Activated T-cell treated with anti-CD3 and anti-CD28 coated beads, Interleukin-2, amount 50 U/mL, for 72 hours (primary cell): ENCODE results near the gene CLCN1. TPM values are rescaled to one million over a fixed set of nuclear protein-coding genes. Genes with fewer than 3 reads are reported as not detected.
A peak's percentile ranks its signal among the peaks of the same experiment; 100 is the strongest.

Source experiments
- ATAC-seq, 2 donors: fragments of 150-1000 bp; cut with Tn5 transposase; replicated peaks in 1 of 2; 2 replicates each; pipeline ENCODE4 v1.10.0; 2021; ENCODE audit warnings: moderate library complexity in 2 of 2, mild to moderate bottlenecking in 1 of 2
- DNase-seq, 2 donors: peaks; one replicate each; pipeline ENCODE4 v3.0.0; 2021 to 2022; ENCODE audit warnings: mixed read lengths in 1 of 2
- H3K27ac Mint-ChIP-seq: one replicate; pipeline ENCODE4 v1.8.0; 2022; ENCODE audit warnings: mild to moderate bottlenecking, moderate library complexity, mixed read lengths
- H3K27me3 Mint-ChIP-seq: one replicate; pipeline ENCODE4 v1.8.0; 2022; ENCODE audit warnings: low read depth, mixed read lengths
- H3K36me3 Mint-ChIP-seq, 2 donors: one replicate each; pipeline ENCODE4 v1.8.0; 2022; ENCODE audit warnings: mixed read lengths in 2 of 2, mild to moderate bottlenecking in 1 of 2; ENCODE audit not compliant: insufficient read depth in 2 of 2
- H3K4me1 Mint-ChIP-seq: one replicate; pipeline ENCODE4 v1.8.0; 2022; ENCODE audit warnings: low read depth, mixed read lengths
- H3K4me3 Mint-ChIP-seq, 2 donors: one replicate each; pipeline ENCODE4 v1.8.0; 2022; ENCODE audit warnings: mild to moderate bottlenecking in 2 of 2, mixed read lengths in 2 of 2, moderate library complexity in 2 of 2
- H3K9me3 Mint-ChIP-seq, 2 donors: one replicate each; pipeline ENCODE4 v1.8.0; 2022; ENCODE audit warnings: mixed read lengths in 2 of 2
- total RNA-seq, 2 donors: library from RNA; stranded (reverse); gene quantifications; one replicate each; pipeline ENCODE4 v1.2.3, GENCODE V29; 2022

The CLCN1 gene
- total RNA-seq, 2 donors from 2014 or later: 0.09 TPM; not detected in 1

DNA sequence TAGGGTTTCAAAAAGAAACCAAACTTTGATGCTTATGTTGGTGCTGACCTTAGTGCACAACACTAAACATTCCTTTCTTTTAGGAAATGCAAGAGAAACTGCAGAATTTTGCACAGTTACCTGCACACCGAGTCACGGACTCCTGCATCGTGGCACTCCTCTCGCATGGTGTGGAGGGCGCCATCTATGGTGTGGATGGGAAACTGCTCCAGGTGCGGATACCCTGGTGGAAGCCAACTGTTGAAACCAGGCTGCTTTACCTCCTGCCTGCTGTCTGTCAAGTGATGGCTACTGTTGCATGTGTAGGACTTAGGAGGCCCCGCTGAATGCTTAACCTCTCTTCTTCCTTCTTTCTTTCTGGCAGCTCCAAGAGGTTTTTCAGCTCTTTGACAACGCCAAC is 16.1 kb upstream of the CLCN1 start:
- H3K4me1 Mint-ChIP-seq: peaks cover 42% of the 10 kb centered on the region
- H3K9me3 Mint-ChIP-seq: no peaks in the 10 kb centered on the region
- H3K4me3 Mint-ChIP-seq: no peak overlapping the region
- H3K27ac Mint-ChIP-seq: peak overlapping the region; percentile 58
- peak; percentile 56 to 64 for DNase-seq
- peak; percentile 85 to 87 for ATAC-seq
- H3K36me3 Mint-ChIP-seq: peaks cover 21 to 62% of the 10 kb centered on the region in 2 donors
- H3K27me3 Mint-ChIP-seq: no peaks in the 10 kb centered on the region

DNA sequence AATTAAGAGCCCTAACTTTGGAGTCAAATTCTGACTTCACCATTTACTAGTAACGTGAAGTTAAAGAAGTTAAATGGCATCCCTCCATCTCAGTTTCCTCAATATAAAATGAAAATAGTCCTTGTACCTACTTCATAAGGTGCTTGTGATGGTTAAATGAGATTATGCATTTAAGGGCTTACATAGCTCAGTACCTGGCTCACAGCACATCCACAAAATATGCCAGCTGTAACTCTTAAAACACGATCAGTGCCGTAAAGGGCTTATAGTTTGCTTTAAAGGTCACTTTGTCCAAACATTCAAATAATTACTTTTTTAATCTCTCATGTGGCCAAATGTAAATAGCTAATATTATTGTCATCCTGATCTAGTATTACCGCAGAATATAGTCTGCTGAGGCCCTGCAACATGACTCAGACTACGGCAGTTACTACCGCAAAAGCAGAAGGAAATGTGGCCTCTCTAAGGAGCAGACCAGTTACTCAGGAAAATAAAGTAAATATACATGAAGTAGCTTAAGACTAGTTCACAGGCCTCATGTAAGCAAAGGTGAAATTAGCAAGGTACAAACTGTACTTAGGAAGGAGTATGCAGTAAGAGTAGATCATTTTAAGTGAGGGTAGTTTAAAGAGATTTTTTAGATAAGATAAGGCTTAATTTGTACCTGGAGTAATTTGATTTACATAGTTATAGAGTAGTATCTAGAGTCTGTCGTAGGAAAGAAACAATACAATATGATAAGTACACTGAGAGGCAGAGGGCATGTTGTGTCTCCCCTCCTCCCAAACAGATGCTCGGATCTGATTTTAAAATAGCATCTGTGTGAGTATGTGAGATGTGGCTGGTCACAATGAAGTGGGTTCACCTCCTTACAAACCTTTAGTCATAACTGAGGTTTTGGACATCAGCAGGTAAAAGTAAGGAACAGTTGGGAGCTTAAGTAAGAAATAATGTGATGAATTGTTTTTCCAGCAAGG is 14.7 kb upstream of the CLCN1 start:
- peaks cover 40% of the 10 kb centered on the region for H3K4me1 Mint-ChIP-seq
- no peak overlapping the region for H3K27ac Mint-ChIP-seq
- ATAC-seq (no peak), DNase-seq (no peak)
- H3K36me3 Mint-ChIP-seq: peaks cover 26 to 61% of the 10 kb centered on the region in 2 donors
- no peak overlapping the region for H3K4me3 Mint-ChIP-seq
- H3K27me3 Mint-ChIP-seq: no peaks in the 10 kb centered on the region
- H3K9me3 Mint-ChIP-seq: no peaks in the 10 kb centered on the region

DNA sequence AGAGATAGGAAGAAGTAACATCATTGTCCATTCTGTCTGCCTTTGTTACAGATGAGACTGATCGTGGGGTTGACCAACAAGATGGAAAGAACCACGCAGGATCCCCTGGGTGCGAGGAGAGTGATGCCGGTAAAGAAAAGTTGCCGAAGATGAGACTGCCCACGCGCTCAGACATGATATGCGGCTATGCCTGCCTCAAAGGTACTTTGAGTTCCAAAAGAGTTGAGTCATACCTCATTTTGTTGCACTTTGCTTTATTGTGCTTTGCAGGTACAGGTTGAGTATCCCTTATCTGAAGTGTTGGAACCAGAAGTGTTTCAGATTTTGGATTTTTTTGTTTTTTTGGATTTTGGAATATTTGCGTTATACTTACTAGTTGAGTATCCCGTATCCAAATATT is 12.2 kb upstream of the CLCN1 start:
- no peak overlapping the region for H3K27ac Mint-ChIP-seq
- DNase-seq (no peak), ATAC-seq (no peak)
- H3K27me3 Mint-ChIP-seq: no peaks in the 10 kb centered on the region
- peaks cover 51% of the 10 kb centered on the region for H3K4me1 Mint-ChIP-seq
- H3K9me3 Mint-ChIP-seq: no peaks in the 10 kb centered on the region
- H3K4me3 Mint-ChIP-seq: no peak overlapping the region
- peaks cover 32 to 65% of the 10 kb centered on the region in 2 donors for H3K36me3 Mint-ChIP-seq

DNA sequence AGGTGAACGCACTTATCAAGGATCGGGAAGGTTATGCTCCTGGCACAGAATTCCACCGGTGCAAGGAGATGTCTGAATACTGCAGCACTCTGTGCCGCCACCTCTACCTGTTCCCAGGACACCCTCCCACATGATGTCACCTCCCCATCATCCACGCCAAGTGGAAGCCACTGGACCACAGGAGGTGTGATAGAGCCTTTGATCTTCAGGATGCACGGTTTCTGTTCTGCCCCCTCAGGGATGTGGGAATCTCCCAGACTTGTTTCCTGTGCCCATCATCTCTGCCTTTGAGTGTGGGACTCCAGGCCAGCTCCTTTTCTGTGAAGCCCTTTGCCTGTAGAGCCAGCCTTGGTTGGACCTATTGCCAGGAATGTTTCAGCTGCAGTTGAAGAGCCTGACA is 11.0 kb upstream of the CLCN1 start:
- Mint-ChIP-seq H3K27me3 (no peaks in the 10 kb centered on the region), H3K36me3 (peaks cover 34 to 63% of the 10 kb centered on the region in 2 donors), H3K4me1 (peaks cover 44% of the 10 kb centered on the region), H3K4me3 (no peak overlapping the region), H3K27ac (peak overlapping the region; percentile 14), H3K9me3 (peaks cover 0 to 2% of the 10 kb centered on the region in 2 donors)
- DNase-seq (no peak), ATAC-seq (peak in 1 of 2 donors; percentile 9)

DNA sequence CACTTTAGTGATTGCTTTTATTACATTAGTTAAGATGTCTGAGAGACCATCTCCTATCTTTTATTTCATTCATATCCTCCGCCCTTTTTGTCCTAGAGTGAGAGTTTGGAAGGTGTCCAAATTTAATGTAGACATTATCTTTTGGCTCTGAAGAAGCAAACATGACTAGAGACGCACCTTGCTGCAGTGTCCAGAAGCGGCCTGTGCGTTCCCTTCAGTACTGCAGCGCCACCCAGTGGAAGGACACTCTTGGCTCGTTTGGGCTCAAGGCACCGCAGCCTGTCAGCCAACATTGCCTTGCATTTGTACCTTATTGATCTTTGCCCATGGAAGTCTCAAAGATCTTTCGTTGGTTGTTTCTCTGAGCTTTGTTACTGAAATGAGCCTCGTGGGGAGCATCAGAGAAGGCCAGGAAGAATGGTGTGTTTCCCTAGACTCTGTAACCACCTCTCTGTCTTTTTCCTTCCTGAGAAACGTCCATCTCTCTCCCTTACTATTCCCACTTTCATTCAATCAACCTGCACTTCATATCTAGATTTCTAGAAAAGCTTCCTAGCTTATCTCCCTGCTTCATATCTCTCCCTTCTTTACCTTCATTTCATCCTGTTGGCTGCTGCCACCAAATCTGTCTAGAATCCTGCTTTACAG is 10.4 kb upstream of the CLCN1 start:
- DNase-seq (peak; percentile 78 to 79), ATAC-seq (peak; percentile 77 to 80)
- H3K36me3 Mint-ChIP-seq: peaks cover 31 to 60% of the 10 kb centered on the region in 2 donors
- peaks cover 0 to 2% of the 10 kb centered on the region in 2 donors for H3K9me3 Mint-ChIP-seq
- peak overlapping the region; percentile 14 for H3K27ac Mint-ChIP-seq
- peaks cover 46% of the 10 kb centered on the region for H3K4me1 Mint-ChIP-seq
- H3K27me3 Mint-ChIP-seq: no peaks in the 10 kb centered on the region
- H3K4me3 Mint-ChIP-seq: no peak overlapping the region

DNA sequence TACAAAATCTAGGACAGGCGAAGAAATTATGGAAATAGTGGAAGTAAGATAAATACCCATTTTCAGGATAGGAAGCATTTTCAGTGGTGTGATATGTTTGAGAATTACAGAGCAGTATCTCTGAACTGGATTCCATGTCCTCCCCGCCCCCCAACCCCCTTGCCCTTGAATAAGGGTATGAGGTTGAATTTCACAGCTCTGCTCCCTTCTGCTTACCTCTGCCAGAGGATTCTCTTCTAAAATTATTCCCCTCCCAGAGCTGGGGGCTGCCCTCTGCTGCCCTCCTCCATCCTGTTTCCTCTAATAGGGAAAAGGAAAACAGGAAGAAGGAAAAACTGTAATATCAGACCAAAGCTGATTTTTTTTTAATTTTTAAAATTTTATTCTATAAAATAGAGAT is 7.3 kb upstream of the CLCN1 start:
- peaks cover 57% of the 10 kb centered on the region for H3K4me1 Mint-ChIP-seq
- DNase-seq: no peak
- H3K4me3 Mint-ChIP-seq: no peak overlapping the region
- H3K27me3 Mint-ChIP-seq: no peaks in the 10 kb centered on the region
- H3K36me3 Mint-ChIP-seq: peaks cover 21 to 40% of the 10 kb centered on the region in 2 donors
- ATAC-seq: no peak
- peak overlapping the region; percentile 9 for H3K27ac Mint-ChIP-seq
- H3K9me3 Mint-ChIP-seq: peaks cover 0 to 2% of the 10 kb centered on the region in 2 donors

DNA sequence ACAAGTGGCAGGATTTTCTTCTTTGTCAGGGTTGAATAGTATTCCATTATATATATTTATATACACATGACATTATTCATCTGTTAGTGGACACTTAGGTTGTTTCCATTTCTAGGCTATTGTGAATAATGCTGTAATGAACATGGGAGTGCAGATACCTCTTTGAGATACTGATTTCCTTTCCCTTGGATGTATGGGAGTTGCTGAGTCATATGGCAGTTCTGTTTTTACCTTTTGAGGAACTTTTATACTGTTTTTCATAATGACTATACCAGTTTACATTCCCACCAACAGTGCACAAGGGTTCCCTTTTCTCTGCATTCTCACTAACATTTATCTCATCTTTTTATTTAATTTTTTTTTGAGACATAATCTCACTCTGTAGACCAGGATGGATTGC is 1.8 kb upstream of the CLCN1 start:
- Mint-ChIP-seq H3K9me3 (peaks cover 0 to 2% of the 10 kb centered on the region in 2 donors), H3K36me3 (peaks cover 5% of the 10 kb centered on the region in 2 donors), H3K4me1 (peaks cover 33% of the 10 kb centered on the region), H3K27ac (no peak overlapping the region), H3K4me3 (no peak overlapping the region), H3K27me3 (no peaks in the 10 kb centered on the region)
- no peak for ATAC-seq
- no peak for DNase-seq

DNA sequence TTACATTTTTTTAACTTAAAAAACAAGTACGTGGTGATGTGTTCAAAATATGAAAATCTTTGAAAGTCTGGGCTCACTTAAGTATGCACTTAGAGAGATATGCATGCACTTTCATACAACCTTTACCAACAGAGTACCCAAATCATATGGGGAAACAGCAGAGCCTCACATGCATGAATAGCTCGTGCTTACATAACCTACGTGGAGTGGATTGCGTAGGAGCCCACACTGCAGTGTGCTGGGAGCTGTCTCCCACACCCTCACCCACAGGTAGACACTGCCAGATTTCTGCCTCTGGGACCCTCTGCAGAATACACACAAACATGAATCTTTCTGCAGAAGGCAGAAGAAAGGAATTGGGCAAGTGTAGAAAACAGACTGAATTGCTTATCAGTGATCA is 581 bp downstream of the CLCN1 start:
- no peak overlapping the region for H3K27ac Mint-ChIP-seq
- ATAC-seq: no peak
- no peaks in the 10 kb centered on the region for H3K36me3 Mint-ChIP-seq
- no peak overlapping the region for H3K4me3 Mint-ChIP-seq
- no peaks in the 10 kb centered on the region for H3K27me3 Mint-ChIP-seq
- no peak for DNase-seq
- H3K4me1 Mint-ChIP-seq: peaks cover 19% of the 10 kb centered on the region
- no peaks in the 10 kb centered on the region for H3K9me3 Mint-ChIP-seq

DNA sequence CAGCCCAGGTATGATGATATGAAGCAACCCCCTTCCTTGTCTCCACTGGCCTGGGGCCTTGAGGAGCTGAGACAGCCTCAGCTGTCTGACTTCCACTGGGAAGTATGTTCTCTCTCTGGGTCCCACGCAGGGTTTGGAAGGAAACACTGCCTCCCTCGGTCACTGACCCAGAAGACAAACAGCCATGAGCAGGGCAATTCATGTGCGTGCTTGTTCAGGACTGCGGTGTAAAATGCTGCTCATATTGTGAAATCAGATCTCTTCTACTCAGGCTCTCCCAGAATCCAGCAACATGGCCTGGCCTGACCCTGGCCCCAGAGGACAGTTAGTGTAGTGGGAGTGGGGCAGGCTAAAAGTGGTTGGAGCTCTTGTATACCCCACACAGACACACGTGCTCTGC is 2.8 kb downstream of the CLCN1 start:
- ATAC-seq (no peak), DNase-seq (no peak)
- no peaks in the 10 kb centered on the region for H3K36me3 Mint-ChIP-seq
- no peaks in the 10 kb centered on the region for H3K9me3 Mint-ChIP-seq
- no peak overlapping the region for H3K27ac Mint-ChIP-seq
- H3K4me1 Mint-ChIP-seq: peaks cover 13% of the 10 kb centered on the region
- H3K4me3 Mint-ChIP-seq: no peak overlapping the region
- H3K27me3 Mint-ChIP-seq: no peaks in the 10 kb centered on the region

DNA sequence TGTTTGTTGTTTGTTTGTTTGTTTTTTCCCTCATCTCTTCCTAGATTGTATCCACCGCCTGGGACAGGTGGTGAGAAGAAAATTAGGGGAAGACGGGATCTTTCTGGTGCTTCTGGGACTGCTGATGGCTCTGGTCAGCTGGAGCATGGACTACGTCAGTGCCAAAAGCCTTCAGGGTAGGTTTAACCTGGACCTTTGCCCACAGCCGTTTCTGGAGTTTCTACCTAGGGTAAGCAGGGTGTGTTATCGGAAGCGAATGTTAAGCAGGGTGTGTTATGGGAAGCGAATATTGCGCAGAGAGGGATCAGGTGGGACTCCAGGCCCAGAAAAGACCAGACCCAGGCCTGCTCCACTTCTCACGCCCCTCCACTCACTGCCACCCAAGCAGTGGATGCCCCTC is 4.7 kb downstream of the CLCN1 start:
- DNase-seq: no peak
- Mint-ChIP-seq H3K36me3 (no peaks in the 10 kb centered on the region), H3K27me3 (no peaks in the 10 kb centered on the region), H3K4me3 (no peak overlapping the region), H3K9me3 (no peaks in the 10 kb centered on the region), H3K4me1 (peaks cover 5% of the 10 kb centered on the region), H3K27ac (peak overlapping the region; percentile 18)
- ATAC-seq: no peak

DNA sequence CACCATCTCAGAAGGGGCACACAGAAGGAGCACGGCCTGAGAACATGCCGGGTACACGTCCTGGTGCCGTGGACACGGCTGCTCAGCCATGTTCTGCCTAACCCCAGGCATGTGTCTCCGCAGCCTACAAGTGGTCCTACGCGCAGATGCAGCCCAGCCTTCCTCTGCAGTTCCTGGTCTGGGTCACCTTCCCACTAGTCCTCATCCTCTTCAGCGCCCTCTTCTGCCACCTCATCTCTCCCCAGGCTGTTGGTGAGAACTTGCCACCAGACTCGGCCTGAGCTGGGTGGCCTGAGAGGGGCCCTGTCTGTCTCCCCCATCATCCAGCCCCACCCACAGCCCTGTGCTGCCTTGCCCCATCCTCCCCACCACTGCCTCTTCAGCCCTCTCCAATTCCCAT is 5.3 kb downstream of the CLCN1 start:
- H3K4me3 Mint-ChIP-seq: no peak overlapping the region
- DNase-seq: no peak
- peak in 1 of 2 donors; percentile 9 for ATAC-seq
- H3K27me3 Mint-ChIP-seq: no peaks in the 10 kb centered on the region
- H3K9me3 Mint-ChIP-seq: no peaks in the 10 kb centered on the region
- no peak overlapping the region for H3K27ac Mint-ChIP-seq
- H3K4me1 Mint-ChIP-seq: peaks cover 5% of the 10 kb centered on the region
- no peaks in the 10 kb centered on the region for H3K36me3 Mint-ChIP-seq

DNA sequence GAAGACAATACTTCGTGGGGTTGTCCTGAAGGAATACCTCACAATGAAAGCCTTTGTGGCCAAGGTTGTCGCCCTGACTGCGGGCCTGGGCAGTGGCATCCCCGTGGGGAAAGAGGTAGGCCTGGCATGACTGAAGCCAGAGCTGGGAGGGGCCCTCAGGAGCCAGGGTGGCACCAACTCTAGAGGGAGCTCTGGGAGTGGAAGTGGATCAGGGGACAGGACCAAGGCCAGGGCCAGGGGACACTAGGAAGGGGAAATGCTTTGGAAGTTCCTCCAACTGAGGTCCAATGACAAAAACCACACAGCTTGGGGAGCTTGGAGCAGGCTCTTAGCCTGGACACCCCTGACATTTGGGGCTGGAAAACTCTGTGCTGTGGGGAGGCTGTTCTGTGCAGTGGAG is 5.8 kb downstream of the CLCN1 start:
- DNase-seq: no peak

More for the DNA sequence above, 5.8 kb downstream of the CLCN1 start:
- H3K4me3 Mint-ChIP-seq: no peak overlapping the region
- H3K27me3 Mint-ChIP-seq: no peaks in the 10 kb centered on the region
- H3K9me3 Mint-ChIP-seq: no peaks in the 10 kb centered on the region
- no peak overlapping the region for H3K27ac Mint-ChIP-seq
- no peak for ATAC-seq
- no peaks in the 10 kb centered on the region for H3K36me3 Mint-ChIP-seq
- peaks cover 5% of the 10 kb centered on the region for H3K4me1 Mint-ChIP-seq
